ENCODE measurements around the gene SLK.

SLK gene

DNA sequence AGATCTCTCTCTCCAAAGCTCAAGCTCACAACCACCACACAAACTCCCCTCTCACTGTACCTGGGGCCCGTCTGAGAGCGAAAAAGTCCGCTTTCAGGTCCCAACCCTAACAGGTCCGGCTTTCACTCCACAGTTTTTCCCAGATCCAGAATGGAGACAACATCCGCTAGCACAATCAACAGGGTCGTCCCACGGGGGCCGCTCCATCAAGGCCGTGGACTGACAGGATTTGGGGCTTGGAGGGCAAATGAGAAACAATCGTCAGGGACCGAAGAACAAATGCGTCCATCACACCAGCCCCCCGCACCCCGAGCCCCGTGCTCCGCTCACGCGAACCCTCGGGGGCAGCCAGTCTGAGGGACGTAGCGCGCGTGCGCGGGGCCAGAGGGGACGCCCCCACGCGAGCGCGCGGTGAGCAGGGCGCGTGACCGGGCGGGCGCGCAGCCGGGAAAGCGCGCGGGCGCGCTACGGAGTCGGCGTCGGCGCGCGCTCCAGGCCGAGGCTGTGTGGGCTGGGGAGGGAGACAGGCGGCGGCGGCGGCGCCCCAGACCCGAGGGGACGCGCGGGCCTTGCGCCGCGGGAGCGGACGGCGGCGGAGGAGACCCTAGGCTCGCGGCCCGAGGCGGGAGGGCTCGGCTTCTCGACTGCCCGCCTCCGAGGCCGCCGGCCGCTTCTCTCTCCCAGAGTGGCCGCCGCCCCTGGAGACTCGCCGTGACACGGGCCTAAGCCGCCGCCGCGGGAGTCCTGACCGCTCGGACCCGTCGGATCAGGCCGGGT, at the start of gene SLK:
SLK (plus strand) TSS at position 470 of the 777 bp plus-strand sequence. CDS start 606 bp downstream, outside the sequence.
- DNase-seq, result peak; percentile 80

DNA sequence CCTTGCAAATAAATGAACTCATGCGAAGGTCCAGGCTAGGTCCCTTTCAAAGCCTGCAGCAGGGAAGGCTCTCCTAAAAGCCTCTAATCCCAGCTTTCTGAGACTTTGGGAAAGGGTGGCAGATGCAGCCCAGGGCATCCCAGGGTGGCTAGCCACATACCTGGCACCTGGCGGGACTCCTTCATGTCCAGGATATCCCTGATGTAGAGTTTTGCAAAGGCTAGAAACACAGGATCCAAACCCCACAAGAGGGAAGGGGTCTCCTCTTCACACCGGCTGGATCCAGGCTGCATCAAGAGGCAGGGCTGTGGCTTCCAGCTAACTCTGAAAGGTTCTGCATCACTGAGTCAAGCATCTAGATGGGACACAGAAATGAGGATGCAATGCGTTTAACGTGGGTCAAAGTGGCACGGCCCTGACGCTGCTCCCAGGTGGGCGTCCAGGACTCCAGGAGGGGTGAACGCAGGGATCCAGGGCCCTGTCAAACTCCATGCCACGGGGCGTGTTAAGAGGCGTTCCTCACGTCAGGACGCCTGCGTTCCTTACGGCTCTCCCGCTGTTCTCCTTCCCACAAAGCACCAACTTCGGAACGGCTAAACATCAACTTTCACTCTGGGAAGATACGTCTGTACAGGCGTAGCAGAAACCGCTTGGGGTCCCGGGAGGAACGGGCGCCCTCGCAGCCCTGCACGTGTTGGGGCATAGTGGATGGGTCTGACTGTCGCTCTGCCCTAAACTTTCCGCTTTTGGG, 49.5 kb upstream of the SLK start:
- no peak for DNase-seq

DNA sequence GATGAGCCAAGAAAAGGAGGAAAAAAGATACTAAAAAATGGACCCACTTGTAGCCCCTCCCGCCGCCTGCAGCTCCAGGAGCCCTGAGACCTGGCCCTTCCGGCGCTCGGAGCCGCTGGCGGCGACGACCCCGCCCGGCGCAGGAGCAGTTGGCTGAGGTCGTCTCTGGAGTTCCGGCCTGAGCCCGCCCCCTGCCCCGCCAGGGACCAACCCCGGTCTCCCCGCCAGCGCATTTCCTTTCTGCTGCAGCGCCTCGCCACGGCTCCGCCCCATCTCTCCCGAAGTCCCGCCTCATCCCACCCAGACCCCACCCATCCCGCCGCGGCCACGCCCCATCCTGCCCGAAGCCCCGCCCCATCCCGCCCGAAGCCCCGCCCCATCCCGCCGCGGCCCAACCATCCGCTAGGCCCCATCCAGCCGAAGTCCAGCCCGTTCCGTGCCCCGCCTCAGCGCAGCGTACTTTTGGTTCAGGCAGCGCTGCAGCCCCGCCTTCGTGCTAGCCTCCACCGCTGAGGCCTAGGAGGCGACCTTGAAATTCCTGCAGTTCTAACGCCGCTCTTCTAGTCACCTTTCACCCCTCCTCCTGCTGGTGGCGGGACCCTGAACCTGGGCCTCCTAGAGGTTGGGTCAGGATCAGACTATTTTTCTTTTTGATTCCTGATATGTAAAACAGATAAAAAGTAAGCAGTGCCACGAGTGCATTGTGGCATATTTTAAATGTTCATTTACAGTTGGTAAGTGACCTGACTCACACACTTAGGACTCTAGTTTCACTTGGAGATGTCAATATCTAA, 48.7 kb upstream of the SLK start, which contains the start of gene STN1:
STN1 (minus strand) TSS at position 132 of the 794 bp plus-strand sequence. CDS start 590 bp downstream, outside the sequence.
- DNase-seq, result peak; percentile 95

DNA sequence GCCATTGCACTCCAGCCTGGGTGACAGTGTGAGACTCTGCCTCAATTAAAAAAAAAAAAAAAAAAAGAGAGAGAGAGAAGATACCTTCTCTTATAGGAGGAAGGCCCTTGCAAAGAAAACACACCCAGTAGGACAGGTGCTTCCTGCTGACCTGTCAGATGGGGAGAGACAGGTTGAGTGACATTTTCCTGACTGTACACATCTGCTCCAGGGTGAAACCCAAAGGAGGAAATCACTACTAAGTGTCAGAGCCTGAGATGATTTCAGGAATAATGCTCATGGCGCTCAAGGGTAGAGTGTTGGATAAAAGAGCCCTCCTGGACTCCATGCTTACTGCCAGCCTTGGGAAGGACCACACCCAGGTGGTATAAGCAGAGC, 47.3 kb upstream of the SLK start:
- no peak for DNase-seq

DNA sequence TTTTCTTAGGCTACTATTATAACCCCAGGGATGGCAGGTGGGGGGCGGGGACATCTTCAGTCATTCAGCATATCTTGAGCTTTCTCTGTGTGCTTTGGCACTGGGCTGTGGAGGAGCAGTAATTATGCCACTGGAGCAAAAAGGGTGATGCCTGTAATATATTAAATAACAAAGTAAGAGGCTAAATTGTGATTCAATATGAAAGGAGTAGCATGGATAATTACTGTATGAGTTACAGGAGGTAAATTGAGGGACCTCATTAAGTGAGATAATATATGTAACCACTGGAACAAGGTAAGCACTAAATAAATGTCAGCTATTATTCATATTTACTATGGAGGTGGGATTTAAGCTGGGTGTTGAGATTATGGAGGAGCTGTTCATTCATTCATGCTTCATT, 45.7 kb upstream of the SLK start:
- no peak for DNase-seq

DNA sequence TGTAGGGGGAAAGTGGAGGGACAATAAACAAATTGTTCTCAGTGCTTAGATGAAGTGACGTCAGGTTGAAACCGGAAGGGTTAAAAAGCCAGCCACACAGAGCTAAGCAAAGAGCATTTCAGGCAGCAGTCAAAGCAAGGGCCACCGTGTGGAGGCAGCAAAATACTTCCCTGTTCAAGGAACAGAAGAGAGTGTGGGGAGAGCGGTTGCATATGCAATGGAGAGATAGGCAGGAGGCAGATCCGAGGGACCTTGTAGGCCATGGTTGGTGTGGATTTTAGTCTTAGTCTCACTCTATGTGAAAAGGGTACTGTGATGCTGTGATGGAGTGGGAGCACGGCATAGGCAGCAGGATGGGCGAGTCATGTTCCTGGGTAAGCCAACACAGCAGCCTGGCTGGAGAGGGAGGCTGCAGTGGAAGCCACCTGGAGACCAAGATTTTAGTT, 45.2 kb upstream of the SLK start:
- DNase-seq, result no peak

DNA sequence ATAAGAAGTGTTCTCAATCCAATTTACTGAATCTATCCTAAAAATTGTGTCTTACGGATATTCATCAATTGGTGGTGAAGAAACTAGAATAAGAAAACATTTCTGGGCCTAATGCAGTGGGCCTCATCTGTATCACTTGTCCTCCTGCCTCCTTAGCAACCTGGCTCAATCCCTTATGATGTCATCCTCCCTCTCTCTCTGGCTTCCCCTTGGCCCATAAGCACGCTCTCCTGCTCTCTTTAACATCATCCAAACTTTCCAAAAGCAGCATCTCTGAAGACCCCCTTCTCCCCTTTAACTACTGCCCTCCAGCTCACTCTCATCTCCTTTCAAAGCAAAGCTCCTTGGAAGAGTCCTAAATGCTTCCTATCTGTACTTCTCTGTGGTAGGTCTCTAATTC, 44.3 kb upstream of the SLK start:
- no peak for DNase-seq

DNA sequence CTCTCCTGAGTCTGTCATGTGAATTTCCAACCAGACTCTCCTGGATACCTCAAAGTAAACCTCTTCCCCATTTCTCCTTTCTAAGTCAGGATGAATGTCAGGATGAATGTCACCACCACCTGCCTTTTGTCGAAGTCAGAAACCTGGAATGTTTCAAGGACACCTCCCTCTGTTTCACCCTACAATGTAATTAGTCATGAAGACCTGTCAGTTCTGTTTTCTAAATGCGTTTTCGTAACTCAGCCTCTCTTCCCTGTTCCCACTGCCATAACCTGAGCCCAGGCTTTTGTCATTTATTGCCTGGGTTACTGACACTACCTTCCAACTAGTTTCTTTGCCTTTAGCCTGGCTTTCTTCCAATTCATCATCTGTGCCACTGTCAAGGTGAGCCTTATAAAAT, 43.4 kb upstream of the SLK start:
- no peak for DNase-seq

DNA sequence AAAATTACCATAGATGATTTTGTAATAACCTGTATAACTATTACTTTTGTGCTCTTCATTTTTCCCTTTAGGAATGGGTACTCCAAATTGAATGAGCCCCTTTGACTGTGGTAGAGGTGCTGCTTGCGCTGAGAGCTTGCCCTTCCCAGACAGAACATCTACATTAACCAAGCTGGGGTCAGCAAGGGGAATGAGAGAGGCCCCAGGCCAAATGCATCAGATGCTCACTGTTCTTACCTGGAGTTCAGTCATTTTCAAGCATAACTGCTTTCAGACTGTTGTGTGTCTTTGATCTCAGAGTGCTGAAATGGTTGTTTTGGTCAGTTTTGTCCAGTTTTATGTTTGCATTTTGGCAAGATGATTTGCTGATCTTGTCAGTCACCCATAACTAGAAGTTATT, 41.3 kb upstream of the SLK start:
- no peak for DNase-seq

DNA sequence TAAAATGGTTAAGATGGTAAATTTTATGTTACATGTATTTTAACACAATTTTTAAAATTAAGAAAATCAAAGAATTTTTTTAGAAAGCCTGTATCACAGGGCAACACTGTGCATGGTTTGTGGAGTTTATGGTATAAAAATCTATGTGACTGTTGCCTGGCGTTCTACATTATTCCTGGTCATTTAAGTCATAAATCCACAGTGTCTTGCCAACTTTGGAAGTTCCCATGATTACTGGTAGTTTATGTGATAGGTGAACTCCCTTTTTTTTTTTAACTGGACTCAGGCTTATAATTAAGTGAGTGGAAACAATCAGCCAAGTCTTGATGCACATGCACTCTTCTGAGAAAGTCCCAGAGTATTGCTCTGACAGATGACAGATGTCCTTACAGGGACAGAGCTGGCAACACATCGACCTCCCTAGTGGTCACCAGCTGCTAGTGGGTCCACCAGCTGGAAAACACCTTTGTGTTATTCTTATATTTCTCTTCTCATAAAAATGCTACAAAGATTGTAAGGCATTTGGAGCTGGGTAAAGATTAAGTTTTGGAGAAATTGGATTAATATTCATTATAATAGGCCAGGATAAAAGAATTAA, 40.1 kb upstream of the SLK start:
- no peak for DNase-seq

DNA sequence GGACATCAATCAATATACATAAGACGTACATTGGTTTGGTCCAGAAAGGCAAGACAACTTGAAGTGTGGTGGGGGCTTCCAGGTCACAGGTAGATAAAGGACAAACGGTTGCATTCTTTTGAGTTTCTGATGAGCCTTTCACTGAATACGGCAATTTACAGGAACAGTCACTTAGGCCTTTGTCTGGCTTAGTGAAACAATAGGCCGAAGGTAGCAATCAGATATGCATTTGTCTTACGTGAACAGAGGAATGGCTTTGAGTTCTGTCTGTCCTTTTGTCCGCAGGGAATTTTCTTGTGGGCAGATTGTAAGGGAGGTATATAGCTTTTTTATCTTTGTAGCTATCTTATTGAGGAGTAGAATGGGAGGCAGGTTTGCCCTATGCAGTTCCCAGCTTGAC, 38.2 kb upstream of the SLK start:
- no peak for DNase-seq

DNA sequence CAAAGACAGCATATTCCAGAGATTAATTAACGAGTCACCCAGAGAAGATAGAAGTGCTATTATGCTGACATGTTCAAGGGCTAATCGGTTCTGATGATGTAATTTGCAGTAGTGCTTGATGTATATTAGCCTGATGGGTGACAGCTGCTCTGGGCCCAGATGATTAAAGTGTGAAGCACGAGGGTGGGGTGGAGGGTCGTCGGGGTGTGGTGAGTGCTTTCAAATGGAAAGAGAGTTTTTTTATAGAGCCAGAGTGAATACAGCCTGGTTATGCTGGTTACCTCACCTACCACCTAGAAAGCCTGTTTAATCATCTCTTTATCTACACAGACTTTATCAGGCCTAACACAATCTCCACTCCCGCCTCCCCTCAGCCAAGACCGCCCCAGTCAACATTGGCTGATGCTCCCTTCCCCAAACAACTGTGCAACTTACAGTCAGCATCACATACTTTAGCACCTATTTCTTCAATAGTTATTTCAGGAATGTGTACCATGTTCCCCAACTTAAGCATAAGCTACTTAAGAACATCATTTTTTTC, 37.5 kb upstream of the SLK start:
- no peak for DNase-seq

DNA sequence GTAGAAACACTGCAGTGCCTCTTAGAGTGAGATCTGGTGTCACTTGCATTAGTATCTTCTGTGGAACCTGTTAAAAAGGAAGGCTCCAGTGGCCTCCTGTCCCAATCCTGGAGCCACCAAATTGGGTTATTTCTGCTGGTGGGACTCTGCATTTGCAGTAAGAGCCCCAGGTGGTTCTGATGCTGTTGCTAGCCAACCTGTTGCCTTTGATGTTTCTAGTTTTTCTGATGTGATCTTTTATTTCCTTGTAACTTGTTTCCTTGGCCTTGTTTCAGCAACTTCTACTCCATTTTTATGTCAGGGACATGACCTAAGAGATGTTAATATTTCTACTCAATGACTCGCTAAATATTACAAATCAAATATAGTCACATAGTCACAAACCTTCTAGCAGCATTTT, 36.5 kb upstream of the SLK start:
- no peak for DNase-seq

DNA sequence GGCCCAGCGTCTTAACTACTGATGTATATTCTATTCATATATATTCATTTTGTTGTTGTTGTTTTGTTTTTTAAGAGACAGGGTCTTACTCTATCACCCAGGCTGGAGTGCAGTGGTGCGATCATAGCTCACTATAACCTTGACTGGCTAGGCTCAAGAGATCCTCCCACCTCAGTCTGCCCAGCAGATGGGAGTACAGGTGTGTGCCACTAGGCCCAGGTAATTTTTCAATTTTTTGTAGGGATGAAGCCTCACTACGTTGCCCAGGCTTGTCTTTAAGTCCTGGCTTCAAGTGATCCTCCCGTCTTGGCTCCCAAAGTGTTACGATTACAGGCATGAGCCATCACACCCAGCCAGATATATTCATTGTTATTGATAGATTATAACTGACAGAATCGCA, 36.1 kb upstream of the SLK start:
- no peak for DNase-seq

DNA sequence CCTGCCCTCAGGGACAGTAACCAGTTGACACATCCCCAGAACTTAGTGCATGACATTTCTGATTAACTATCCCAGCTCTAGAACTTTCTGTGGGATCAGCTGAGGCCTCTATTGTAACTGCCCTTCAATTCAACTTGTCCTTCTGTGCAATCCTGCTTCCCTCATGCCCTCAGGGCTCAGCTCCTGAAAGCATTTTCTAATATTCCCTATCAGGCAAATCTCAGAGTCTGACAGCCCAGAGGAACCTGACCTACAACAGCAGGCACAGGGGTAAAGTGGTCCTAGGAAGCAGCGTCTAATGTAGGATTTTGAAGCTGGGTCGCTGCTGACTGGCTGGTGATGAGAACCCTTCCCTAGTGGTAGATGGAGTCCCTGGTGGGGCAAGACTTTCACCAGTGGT, 35.3 kb upstream of the SLK start:
- DNase-seq, result no peak

DNA sequence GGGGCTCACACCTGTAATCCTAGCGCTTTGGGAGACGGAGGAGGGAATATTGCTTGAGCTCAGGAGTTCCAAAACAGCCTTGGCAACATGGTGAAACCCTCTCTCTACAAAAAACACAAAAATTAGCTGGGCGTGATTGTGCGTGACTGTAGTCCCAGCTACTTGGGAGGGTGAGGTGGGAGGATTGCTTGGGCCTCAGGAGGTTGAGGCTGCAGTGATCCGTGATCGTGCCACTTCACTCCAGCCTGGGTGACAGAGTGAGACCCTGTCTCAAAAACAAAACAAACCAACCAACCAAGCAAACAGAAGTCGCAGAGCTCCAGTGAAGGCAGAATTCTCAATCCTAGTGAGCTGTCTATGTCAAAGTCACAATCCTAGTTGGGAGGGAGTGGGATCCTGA, 34.7 kb upstream of the SLK start:
- no peak for DNase-seq

DNA sequence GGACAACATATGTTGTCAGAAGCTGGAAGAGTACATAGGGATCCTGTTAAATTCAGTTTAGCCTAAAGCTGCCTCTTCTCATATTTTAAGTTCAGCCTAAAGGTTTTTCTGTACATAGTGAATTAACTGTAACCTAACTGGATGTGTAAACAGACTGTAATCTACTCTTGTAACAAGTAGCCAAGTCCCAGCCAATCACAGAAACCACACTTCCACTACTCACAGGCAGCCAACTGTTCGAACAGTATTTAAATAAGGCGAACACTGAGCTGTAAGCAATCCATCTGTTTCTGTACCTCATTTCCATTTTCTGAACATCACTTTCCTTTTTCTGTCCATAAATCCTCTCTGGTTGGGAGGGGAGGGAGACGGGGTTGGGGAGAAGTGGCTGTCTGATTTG, 34.0 kb upstream of the SLK start:
- DNase-seq, result no peak

DNA sequence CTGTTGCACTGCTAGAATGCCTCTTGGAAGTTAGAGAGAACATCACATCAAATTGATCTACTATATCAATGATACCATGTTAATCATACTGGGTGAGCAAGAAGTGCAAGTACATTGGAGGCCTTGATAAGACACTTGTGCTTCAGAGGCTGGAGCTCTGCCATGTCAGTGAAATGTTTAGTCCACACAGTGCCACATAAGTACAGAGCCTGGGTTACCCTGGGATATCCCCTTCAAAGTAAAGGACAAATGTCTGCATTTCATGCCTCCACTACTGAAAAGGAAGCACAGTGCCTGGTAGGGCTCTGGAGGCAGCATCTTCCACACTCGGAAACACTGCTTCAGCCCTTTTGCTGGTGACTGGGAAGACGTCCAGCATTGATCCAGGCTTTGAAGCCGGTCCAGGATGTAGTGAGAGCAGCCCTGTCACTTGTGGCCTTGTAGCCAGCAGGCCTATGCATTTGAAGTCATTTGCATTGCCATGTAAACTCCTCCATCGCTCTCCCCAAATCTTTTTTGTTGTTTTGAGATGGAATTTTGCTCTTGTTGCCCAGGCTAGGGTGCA, 33.3 kb upstream of the SLK start:
- no peak for DNase-seq

DNA sequence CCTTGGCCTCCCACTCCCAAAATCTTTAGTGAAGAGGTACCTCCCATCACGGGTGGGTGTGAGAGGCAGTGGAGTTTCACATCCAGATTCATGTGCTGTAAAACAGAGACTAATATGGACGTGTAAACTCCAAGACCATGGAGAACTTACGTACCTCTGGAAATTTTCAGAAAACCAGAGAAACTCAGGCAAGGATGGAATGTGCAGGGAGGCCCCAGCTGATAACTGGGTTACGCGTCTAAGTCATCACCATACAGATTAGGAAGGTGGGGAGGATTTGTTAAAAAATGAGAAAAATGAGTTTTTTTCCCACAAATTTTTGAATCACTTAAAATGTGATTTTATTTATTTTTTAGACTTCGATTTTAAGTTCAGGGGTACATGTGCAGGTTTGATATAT, 32.6 kb upstream of the SLK start:
- no peak for DNase-seq

DNA sequence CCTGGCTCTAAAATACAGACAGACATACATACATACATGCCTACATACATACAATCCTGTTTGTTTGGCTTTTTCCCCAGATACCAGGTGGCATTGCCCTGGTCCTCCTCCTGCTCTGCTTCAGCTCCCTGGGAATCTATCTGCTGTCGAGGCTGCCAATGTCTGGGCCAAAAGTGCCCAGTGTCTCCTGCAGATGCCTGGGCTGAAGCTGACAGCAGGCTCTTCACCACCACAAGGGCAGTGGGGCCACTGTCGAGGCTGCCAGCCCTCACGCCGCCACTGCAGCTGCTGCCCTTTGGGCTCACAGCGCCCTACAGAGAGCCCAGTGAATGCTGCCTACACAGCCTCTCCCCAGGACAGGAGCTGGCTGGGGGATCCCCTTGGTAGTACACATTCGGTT, 30.9 kb upstream of the SLK start:
- no peak for DNase-seq

DNA sequence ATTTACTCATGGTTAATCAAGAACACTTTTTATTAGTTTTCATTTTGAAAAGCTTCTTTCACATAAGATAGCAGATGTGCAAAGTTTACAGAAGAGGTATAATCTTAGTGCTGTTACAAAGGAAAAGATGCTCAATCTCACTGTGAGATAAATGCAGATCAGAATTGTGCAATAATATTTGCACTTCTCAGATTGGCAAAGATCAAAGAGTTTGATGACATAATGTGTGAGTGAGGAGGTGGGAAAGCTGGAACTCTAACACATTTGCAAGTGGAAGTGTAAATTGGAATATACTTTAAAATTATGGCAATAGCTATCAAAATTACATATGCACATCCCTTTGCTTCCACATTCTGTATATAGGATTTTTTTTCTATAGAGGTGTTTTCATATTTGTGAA, 27.4 kb upstream of the SLK start:
- DNase-seq, result no peak

DNA sequence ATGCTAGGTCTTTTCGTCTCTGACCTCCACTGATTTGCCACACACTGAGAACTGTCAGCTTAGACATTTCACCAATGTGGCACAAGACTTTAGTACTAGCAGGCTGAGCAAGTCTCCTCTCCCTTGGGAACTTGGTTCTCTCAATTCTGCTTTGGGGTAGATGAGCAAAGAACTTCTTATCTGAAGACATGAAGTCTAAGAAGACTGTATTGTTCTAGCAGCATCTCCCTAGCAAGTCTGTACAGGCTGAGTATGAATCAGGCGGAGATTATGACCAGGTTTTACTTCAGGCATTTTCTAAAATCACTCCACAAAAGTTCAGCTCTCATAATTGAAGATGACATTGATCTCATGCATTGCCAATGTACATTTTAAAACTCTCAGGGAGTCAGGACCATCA, 25.1 kb upstream of the SLK start:
- DNase-seq, result no peak

DNA sequence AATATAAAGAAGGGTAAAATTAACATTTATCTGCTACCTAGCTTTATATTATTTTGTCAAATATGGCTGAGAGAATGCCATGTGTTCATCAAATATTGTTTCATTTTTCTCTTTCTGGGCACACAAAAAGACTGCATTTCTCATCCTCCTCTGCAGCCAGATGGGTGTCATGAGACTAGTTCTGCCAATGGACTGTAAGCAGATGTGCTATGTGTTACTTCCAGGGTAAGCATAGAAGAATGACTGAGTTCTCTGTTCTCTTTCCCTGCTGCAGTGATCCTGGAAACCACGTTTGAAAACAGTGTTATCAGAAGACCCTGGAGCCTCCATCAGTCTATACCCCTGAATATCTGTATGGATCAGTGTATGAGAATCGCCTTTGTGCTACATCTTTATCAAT, 24.1 kb upstream of the SLK start:
- DNase-seq, result no peak
